Testis (tissue), 5 donors: ENCODE measurements around the gene RAB36. TPM values are rescaled to one million over a fixed set of nuclear protein-coding genes. Genes with fewer than 3 reads are reported as not detected.

ENCODE experiments used
- DNase-seq: peaks from one replicate; pipeline ENCODE4 v3.0.0-alpha.2; 2019
- H3K27ac ChIP-seq, 2 donors: fragments of 200-600 bp; sonication (generic); one replicate each; pipeline ENCODE4 v1.5.1; 2019
- H3K27me3 ChIP-seq: fragments of 200-600 bp; sonication (generic); one replicate; pipeline ENCODE4 v1.5.1; 2019
- H3K36me3 ChIP-seq: fragments of 200-600 bp; sonication (generic); one replicate; pipeline ENCODE4 v1.5.1; 2017; ENCODE audit warnings: low read depth; ENCODE audit errors: missing control alignments
- H3K4me1 ChIP-seq: fragments of 200-600 bp; sonication (generic); one replicate; pipeline ENCODE4 v1.5.1; 2019
- H3K4me3 ChIP-seq, 2 donors: fragments of 200-600 bp; sonication (generic); one replicate each; pipeline ENCODE4 v1.5.1; 2017 to 2019
- H3K9me3 ChIP-seq: fragments of 200-600 bp; sonication (generic); one replicate; pipeline ENCODE4 v1.5.1; 2017
- POLR2A ChIP-seq: fragments of 450-650 bp; IDR thresholded peaks from one replicate; pipeline ENCODE4 v1.6.1; 2017; ENCODE audit warnings: antibody characterized with exemption, mild to moderate bottlenecking, moderate library complexity
- WGBS, 2 donors: methylation state at CpG; one replicate each; pipeline ENCODE4 v1.1.5; 2018; 5-methylcytosine and 5-hydroxymethylcytosine counted together
- intact Hi-C: fragments of 100-400 bp; cut with DNase I; formaldehyde crosslinking; loops from one replicate; pipeline ENCODE4 v1.15.1; 2023; ENCODE audit warnings: low total_unique reads
- long read RNA-seq, 2 donors: transcript quantifications; one replicate each; lab custom pipeline, GENCODE V29; 2026
- polyA plus RNA-seq: library from polyadenylated mRNA; stranded (reverse); fragments of 350-450 nt; fragmentation: Illumina TruSeq; extraction: RNeasy Lipid Tissue Mini Kit (QIAGEN cat#74804); gene quantifications from one replicate; pipeline ENCODE4 v1.2.3, GENCODE V29; 2014; ENCODE audit warnings: low read depth, low replicate concordance; ENCODE audit not compliant: insufficient read depth
- total RNA-seq, 2 donors: library from RNA; depleted of rRNA; stranded (reverse); fragments of >200 nt; gene quantifications; one replicate each; pipeline ENCODE4 v1.2.3, GENCODE V29; 2016
- TF ChIP-seq, protein P1 (sequence below), 3 experiments: fragments of 450-650 bp in 2 of 3; fragments of 200-600 bp in 1 of 3; sonication (generic) in 1 of 3; IDR thresholded peaks; one replicate each; pipeline ENCODE4 v1.5.1; 2016 to 2019; ENCODE audit warnings: antibody characterized with exemption in 3 of 3, mild to moderate bottlenecking in 2 of 3, moderate library complexity in 1 of 3

Gene RAB36, protein sequence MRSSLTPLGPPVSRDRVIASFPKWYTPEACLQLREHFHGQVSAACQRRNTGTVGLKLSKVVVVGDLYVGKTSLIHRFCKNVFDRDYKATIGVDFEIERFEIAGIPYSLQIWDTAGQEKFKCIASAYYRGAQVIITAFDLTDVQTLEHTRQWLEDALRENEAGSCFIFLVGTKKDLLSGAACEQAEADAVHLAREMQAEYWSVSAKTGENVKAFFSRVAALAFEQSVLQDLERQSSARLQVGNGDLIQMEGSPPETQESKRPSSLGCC
- total RNA-seq: 1 to 10 TPM; 7.4 to 7.5 TPM
- polyA plus RNA-seq: 11.1 TPM
- long read RNA-seq, donor 1, partial matches to known transcripts: 0 of 2 reads
- long read RNA-seq, donor 1, other reads (novel, unspliced or antisense): 0 of 2 reads
- long read RNA-seq, donor 2: 0 reads

DNA sequence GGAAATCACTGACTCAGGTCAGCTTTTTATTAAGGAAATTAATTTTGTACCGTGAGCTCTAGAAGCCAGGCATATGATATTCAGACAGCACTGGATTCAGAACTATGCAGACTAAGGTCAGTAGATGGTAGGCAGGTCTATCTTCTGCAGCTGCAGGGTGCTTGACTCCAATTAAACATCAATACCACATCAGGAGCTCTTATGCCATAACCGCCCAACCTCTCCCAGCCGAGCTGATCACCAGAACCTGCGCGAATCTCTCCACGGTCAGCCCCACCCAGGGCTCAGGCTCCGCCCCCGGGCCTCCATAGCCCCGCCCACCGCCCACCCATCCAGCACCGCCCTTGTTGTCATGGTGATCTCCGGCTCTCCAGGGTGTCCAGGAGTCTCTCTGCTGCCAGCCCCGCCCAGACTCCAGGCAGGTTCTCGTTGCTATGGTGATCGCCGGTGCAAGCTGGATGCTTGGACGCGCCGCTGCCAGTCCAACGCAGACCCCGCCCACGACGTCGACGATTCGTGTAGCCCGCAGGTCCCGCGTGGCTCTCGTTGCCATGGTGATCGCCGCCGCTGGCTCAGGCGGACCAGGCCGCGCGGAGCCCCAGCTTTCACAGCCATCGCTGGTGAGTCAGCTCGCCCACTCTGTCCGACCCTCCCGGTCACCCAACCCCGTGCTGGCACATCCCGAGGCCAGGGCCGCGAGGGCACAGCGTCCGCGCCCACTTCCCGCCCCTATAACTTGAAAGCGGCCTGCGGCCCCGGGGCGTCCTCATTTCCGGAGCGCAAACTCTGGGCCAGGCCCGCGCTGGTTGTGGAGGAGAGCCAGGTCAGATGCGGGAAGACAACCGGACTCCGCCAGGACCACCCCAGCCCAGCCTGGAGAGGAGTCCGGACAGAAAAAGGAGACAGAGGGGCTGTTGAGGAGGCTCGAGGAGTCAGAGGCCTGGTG, at the start of gene RAB36:
Gene RAB36 (plus strand): TSS at position 546 of the 946 bp plus-strand sequence. CDS start 1,140 bp downstream, outside the sequence.
- H3K4me3 ChIP-seq: peak within 1 kb of the TSS; percentile 55 to 72
- TF ChIP-seq POLR2A: no peak
- TF ChIP-seq, protein P1, sequence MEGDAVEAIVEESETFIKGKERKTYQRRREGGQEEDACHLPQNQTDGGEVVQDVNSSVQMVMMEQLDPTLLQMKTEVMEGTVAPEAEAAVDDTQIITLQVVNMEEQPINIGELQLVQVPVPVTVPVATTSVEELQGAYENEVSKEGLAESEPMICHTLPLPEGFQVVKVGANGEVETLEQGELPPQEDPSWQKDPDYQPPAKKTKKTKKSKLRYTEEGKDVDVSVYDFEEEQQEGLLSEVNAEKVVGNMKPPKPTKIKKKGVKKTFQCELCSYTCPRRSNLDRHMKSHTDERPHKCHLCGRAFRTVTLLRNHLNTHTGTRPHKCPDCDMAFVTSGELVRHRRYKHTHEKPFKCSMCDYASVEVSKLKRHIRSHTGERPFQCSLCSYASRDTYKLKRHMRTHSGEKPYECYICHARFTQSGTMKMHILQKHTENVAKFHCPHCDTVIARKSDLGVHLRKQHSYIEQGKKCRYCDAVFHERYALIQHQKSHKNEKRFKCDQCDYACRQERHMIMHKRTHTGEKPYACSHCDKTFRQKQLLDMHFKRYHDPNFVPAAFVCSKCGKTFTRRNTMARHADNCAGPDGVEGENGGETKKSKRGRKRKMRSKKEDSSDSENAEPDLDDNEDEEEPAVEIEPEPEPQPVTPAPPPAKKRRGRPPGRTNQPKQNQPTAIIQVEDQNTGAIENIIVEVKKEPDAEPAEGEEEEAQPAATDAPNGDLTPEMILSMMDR (IDR thresholded peaks at IDR 0.05): no peak
- peaks cover 15% of the 10 kb centered on the region for H3K4me1 ChIP-seq
- peak within 1 kb of the TSS; percentile 29 to 54 for H3K27ac ChIP-seq
- DNase-seq: peak; percentile 100
- intact Hi-C loops: no loop called here
- no peaks in the 10 kb centered on the region for H3K27me3 ChIP-seq
- H3K36me3 ChIP-seq: no peaks in the 10 kb centered on the region
- 2 to 3% methylated on average over 24 to 41 of the region's 62 CpGs for WGBS, 2 donors
- no peaks in the 10 kb centered on the region for H3K9me3 ChIP-seq

DNA sequence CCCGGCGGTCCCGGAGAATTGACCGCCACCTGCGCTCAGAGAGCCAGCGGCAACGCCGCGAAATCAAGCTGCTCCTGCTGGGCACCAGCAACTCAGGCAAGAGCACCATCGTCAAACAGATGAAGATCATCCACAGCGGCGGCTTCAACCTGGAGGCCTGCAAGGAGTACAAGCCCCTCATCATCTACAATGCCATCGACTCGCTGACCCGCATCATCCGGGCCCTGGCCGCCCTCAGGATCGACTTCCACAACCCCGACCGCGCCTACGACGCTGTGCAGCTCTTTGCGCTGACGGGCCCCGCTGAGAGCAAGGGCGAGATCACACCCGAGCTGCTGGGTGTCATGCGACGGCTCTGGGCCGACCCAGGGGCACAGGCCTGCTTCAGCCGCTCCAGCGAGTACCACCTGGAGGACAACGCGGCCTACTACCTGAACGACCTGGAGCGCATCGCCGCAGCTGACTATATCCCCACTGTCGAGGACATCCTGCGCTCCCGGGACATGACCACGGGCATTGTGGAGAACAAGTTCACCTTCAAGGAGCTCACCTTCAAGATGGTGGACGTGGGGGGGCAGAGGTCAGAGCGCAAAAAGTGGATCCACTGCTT, 49.4 kb upstream of the RAB36 start:
- no peaks in the 10 kb centered on the region for H3K9me3 ChIP-seq
- WGBS, 2 donors: 97% methylated on average over 30 to 45 of the region's 45 CpGs
- no peak for DNase-seq
- H3K4me1 ChIP-seq: peaks cover 33% of the 10 kb centered on the region
- no peak overlapping the region for H3K27ac ChIP-seq
- H3K27me3 ChIP-seq: no peaks in the 10 kb centered on the region
- H3K4me3 ChIP-seq: no peak overlapping the region
- TF ChIP-seq, protein P1 (IDR thresholded peaks at IDR 0.05): no peak
- TF ChIP-seq POLR2A: no peak
- no peaks in the 10 kb centered on the region for H3K36me3 ChIP-seq
- intact Hi-C loops: no loop called here

DNA sequence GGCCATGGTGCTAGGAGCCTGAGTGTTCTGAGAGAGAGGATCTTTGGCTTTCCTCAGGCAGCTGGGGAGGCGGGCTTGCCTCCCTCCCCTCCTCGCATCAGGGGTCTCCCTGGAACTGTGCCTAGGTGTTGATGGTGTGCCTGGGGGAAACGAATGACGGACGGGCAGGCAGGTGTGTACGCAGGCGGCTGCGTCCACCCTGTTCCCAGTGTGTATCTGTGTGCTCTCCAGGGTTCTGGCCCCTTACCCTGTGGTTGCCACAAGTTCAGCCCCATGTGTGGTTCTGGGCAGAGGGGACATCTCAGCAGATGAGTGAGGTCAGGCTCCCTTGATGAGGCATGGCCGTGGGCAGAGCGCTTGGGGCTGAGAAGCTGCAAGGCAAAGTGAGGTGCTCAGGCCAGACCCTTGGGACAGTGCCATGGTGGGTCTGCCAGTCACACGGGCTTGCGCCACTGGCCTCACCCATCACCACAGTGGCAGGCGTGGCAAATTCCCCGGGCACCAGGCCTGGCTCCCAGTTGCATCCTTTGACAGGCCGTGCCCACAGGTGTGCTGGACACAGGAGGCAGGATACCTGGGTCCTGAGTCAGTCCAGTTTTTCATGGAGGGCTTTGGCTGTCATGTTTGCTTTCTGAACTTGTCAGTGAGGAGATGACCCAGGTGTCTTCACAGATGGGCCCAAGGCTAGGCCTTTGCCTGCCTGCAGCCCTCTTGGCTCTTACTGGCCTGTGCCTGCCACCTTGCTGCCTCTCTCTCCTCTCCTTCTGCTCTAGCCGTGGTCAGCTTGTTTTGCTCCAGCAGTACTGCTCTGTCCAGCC, 47.7 kb upstream of the RAB36 start:
- intact Hi-C loops: no loop called here
- H3K36me3 ChIP-seq: no peaks in the 10 kb centered on the region
- DNase-seq: no peak
- H3K27me3 ChIP-seq: no peaks in the 10 kb centered on the region
- WGBS, 2 donors: 90 to 91% methylated on average over 3 to 16 of the region's 16 CpGs
- H3K4me1 ChIP-seq: peaks cover 41% of the 10 kb centered on the region
- no peak overlapping the region for H3K4me3 ChIP-seq
- no peaks in the 10 kb centered on the region for H3K9me3 ChIP-seq
- TF ChIP-seq POLR2A: no peak
- TF ChIP-seq, protein P1 (IDR thresholded peaks at IDR 0.05): no peak
- peak overlapping the region; percentile 84 to 87 for H3K27ac ChIP-seq

DNA sequence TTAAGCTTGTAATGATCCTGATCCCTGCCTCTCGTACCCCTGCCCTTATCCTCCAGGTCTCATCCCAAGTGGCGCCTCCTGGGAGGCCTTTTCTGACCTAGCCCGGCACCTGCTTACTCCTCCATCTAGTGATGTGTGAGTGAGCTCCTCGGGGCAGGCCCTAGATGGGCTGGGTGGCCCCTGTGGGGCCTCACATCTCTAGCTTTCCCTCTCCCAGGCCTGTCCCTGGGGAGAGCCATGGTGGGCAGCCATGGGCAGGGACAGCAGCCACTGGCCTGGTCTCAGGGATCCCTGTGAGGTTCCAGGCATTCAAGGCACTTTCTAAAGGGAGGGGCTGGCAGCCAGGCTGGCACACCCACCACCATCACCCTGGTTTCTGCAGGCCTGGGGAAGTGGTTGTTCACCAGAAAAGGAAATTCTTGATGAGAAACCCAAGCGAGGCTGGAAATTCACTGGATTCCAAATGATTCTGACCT, 47.0 kb upstream of the RAB36 start:
- intact Hi-C loops: no loop called here
- WGBS, 2 donors: 66 to 69% methylated on average over 5 of the region's 5 CpGs
- no peak for DNase-seq
- H3K4me3 ChIP-seq: no peak overlapping the region
- peak overlapping the region; percentile 84 to 87 for H3K27ac ChIP-seq
- no peaks in the 10 kb centered on the region for H3K9me3 ChIP-seq
- peaks cover 46% of the 10 kb centered on the region for H3K4me1 ChIP-seq
- no peaks in the 10 kb centered on the region for H3K27me3 ChIP-seq
- TF ChIP-seq, protein P1 (IDR thresholded peaks at IDR 0.05): no peak
- H3K36me3 ChIP-seq: no peaks in the 10 kb centered on the region
